ENCODE measurements around the gene PLCL2.

GRCh38 chr3:17074559-17074958 is 189.8 kb downstream of the PLCL2 start:
- TF ChIP-seq EZH2phosphoT487 (IDR thresholded peaks at IDR 0.05; ENCODE audit: unreplicated experiment): no peak
- TF ChIP-seq EZH2 (IDR thresholded peaks at IDR 0.05; ENCODE audit: low read depth, unreplicated experiment): no peak
- TF ChIP-seq, protein P1, sequence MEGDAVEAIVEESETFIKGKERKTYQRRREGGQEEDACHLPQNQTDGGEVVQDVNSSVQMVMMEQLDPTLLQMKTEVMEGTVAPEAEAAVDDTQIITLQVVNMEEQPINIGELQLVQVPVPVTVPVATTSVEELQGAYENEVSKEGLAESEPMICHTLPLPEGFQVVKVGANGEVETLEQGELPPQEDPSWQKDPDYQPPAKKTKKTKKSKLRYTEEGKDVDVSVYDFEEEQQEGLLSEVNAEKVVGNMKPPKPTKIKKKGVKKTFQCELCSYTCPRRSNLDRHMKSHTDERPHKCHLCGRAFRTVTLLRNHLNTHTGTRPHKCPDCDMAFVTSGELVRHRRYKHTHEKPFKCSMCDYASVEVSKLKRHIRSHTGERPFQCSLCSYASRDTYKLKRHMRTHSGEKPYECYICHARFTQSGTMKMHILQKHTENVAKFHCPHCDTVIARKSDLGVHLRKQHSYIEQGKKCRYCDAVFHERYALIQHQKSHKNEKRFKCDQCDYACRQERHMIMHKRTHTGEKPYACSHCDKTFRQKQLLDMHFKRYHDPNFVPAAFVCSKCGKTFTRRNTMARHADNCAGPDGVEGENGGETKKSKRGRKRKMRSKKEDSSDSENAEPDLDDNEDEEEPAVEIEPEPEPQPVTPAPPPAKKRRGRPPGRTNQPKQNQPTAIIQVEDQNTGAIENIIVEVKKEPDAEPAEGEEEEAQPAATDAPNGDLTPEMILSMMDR (conservative IDR thresholded peaks at IDR 0.05; ENCODE audit: low read depth in 2 of 2): no peak
- no peak for TF ChIP-seq POLR2AphosphoS5 (IDR thresholded peaks at IDR 0.05; ENCODE audit: low read depth)
- no peak for TF ChIP-seq JUNB (IDR thresholded peaks at IDR 0.05; ENCODE audit: unreplicated experiment)
- no peak for TF ChIP-seq CREB1 (CRISPR knock-in tag; IDR thresholded peaks at IDR 0.05; ENCODE audit: low read depth)

Measured in GM23338 (cell line).